WI38 (cell line): ENCODE measurements around the gene PDHA1.

Experiments
- H3K4me3 ChIP-seq: 2 replicates; pipeline ENCODE4 v1.5.1; 2011; ENCODE audit warnings: low read depth, mild to moderate bottlenecking, control low read depth, low read length
- TF ChIP-seq, protein P1 (sequence below): IDR thresholded peaks from 2 replicates; pipeline ENCODE4 v1.5.1; 2012; ENCODE audit warnings: low read depth, mild to moderate bottlenecking, control low read depth, low read length

Gene PDHA1

GRCh38 chrX:19343535-19344408 is at the start of gene PDHA1:
Gene PDHA1 (plus strand): TSS chrX:19343927. CDS start chrX:19344038, 111 bp downstream.
- peak within 1 kb of the TSS; percentile 75 for H3K4me3 ChIP-seq
- TF ChIP-seq, protein P1, sequence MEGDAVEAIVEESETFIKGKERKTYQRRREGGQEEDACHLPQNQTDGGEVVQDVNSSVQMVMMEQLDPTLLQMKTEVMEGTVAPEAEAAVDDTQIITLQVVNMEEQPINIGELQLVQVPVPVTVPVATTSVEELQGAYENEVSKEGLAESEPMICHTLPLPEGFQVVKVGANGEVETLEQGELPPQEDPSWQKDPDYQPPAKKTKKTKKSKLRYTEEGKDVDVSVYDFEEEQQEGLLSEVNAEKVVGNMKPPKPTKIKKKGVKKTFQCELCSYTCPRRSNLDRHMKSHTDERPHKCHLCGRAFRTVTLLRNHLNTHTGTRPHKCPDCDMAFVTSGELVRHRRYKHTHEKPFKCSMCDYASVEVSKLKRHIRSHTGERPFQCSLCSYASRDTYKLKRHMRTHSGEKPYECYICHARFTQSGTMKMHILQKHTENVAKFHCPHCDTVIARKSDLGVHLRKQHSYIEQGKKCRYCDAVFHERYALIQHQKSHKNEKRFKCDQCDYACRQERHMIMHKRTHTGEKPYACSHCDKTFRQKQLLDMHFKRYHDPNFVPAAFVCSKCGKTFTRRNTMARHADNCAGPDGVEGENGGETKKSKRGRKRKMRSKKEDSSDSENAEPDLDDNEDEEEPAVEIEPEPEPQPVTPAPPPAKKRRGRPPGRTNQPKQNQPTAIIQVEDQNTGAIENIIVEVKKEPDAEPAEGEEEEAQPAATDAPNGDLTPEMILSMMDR = no peak

GRCh38 chrX:19303256-19303880 is 40.4 kb upstream of the PDHA1 start:
- H3K4me3 ChIP-seq = no peak overlapping the region
- TF ChIP-seq, protein P1 = no peak

- no peak overlapping the region for H3K4me3 ChIP-seq
- TF ChIP-seq, protein P1 = no peak
Measured at GRCh38 chrX:19326567-19326966, 17.2 kb upstream of the PDHA1 start.

DNA sequence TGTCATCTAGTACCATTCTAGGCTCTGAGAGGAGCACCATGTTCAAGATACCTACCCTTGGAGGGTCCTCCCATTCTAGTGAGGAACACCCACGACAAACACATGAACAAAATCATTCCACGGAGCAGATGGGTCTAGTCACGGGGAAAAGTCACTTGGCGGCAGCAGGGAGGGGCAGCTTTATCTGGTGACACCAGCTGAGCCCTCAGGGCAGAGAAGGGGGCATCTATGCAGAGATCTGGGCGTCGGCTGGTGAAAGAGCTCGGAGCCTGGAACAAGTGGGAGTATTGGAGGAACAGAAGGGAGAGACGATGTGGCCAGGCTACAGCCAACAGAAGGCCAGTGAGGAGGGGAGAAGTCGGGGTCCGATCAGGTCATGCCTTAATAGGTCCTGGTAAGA is 11.9 kb upstream of the PDHA1 start:
- no peak overlapping the region for H3K4me3 ChIP-seq

DNA sequence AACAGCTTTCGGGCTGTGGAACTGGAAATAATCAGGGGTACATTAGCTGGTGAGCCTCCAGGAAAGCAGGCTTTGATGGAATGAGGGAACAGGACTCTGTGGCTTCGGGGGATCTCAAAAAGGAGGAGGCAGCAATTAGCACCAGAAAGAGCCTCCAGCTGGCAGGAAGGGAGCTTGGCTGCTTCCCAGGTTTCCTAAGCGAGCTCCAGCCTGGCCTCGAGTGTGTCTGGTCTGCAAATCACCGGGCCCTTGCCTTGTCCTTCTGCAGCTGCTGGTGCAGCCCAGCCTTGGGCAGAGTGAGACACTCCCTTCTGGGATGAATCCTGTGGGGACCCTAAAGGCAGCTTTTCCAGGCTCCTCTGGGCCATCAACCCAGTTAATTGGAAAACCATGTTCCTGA is 10.7 kb upstream of the PDHA1 start:
- H3K4me3 ChIP-seq = no peak overlapping the region
- TF ChIP-seq, protein P1 = no peak

More for the DNA sequence above, 11.9 kb upstream of the PDHA1 start:
- TF ChIP-seq, protein P1 = no peak

- no peak overlapping the region for H3K4me3 ChIP-seq
- TF ChIP-seq, protein P1 = no peak; the same call in 1 of the 2 replicates
Measured at GRCh38 chrX:19334945-19335626, 8.6 kb upstream of the PDHA1 start.
